ENCODE data around the gene SEMA4D.

- TF ChIP-seq CTCF (IDR thresholded peaks at IDR 0.05; ENCODE audit: insufficient read depth, low read length), result no peak
- no peak for TF ChIP-seq SPI1 (IDR thresholded peaks at IDR 0.05; ENCODE audit: borderline replicate concordance, low read depth)
- TF ChIP-seq POLR2AphosphoS5 (IDR thresholded peaks at IDR 0.05; ENCODE audit: low read depth), result no peak
- TF ChIP-seq, protein P1, sequence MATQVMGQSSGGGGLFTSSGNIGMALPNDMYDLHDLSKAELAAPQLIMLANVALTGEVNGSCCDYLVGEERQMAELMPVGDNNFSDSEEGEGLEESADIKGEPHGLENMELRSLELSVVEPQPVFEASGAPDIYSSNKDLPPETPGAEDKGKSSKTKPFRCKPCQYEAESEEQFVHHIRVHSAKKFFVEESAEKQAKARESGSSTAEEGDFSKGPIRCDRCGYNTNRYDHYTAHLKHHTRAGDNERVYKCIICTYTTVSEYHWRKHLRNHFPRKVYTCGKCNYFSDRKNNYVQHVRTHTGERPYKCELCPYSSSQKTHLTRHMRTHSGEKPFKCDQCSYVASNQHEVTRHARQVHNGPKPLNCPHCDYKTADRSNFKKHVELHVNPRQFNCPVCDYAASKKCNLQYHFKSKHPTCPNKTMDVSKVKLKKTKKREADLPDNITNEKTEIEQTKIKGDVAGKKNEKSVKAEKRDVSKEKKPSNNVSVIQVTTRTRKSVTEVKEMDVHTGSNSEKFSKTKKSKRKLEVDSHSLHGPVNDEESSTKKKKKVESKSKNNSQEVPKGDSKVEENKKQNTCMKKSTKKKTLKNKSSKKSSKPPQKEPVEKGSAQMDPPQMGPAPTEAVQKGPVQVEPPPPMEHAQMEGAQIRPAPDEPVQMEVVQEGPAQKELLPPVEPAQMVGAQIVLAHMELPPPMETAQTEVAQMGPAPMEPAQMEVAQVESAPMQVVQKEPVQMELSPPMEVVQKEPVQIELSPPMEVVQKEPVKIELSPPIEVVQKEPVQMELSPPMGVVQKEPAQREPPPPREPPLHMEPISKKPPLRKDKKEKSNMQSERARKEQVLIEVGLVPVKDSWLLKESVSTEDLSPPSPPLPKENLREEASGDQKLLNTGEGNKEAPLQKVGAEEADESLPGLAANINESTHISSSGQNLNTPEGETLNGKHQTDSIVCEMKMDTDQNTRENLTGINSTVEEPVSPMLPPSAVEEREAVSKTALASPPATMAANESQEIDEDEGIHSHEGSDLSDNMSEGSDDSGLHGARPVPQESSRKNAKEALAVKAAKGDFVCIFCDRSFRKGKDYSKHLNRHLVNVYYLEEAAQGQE (IDR thresholded peaks at IDR 0.05; ENCODE audit: insufficient replicate concordance, low read depth), result no peak
- no peak for TF ChIP-seq GABPA (IDR thresholded peaks at IDR 0.05; ENCODE audit: low read depth)
Measured at GRCh38 chr9:89367726-89368437, 130.0 kb downstream of the SEMA4D start.

Measured in HL-60 (cell line).